DOHH2 (cell line): ENCODE measurements around the gene DHH.

Experiments
- H3F3A ChIP-seq: fragments of 200-600 bp; sonication (generic), shearing (Covaris generic); 2 replicates; pipeline ENCODE4 v1.6.0; 2016; ENCODE audit warnings: antibody characterized with exemption, mild to moderate bottlenecking; ENCODE audit not compliant: control insufficient read depth, insufficient read depth
- H3K27ac ChIP-seq: fragments of 200-600 bp; sonication (generic); 2 replicates; pipeline ENCODE4 v1.5.1; 2014; ENCODE audit warnings: low read depth, mild to moderate bottlenecking, low read length, moderate library complexity
- H3K27me3 ChIP-seq: fragments of 200-600 bp; sonication (generic); 2 replicates; pipeline ENCODE4 v1.6.1; 2014; ENCODE audit warnings: mild to moderate bottlenecking, low read length, mixed read lengths; ENCODE audit not compliant: control insufficient read depth
- H3K36me3 ChIP-seq: fragments of 200-600 bp; sonication (generic); 2 replicates; pipeline ENCODE4 v1.6.1; 2014; ENCODE audit warnings: mild to moderate bottlenecking, low read length, moderate library complexity, mixed read lengths; ENCODE audit not compliant: control insufficient read depth
- H3K4me1 ChIP-seq: fragments of 200-600 bp; sonication (generic); 2 replicates; pipeline ENCODE4 v1.6.1; 2014; ENCODE audit warnings: mild to moderate bottlenecking, low read length, mixed read lengths; ENCODE audit not compliant: control insufficient read depth
- H3K4me2 ChIP-seq: fragments of 200-600 bp; sonication (generic); 2 replicates; pipeline ENCODE4 v1.6.0; 2014; ENCODE audit warnings: mild to moderate bottlenecking, low read length, moderate library complexity
- H3K4me3 ChIP-seq: fragments of 200-600 bp; sonication (generic); 2 replicates; pipeline ENCODE4 v1.5.1; 2014; ENCODE audit warnings: mild to moderate bottlenecking, low read length, mixed read lengths
- H3K79me2 ChIP-seq: fragments of 200-600 bp; sonication (generic); 2 replicates; pipeline ENCODE4 v1.6.1; 2014; ENCODE audit warnings: mild to moderate bottlenecking, low read length, mixed read lengths; ENCODE audit not compliant: control insufficient read depth
- H3K9me2 ChIP-seq: fragments of 200-600 bp; sonication (generic); replicated peaks from 2 replicates; pipeline ENCODE4 v1.6.1; 2014; ENCODE audit warnings: mild to moderate bottlenecking, low read length, mixed read lengths; ENCODE audit not compliant: control insufficient read depth
- H3K9me3 ChIP-seq: fragments of 200-600 bp; sonication (generic); 2 replicates; pipeline ENCODE4 v1.6.1; 2014; ENCODE audit warnings: antibody characterized with exemption, low read length, mixed read lengths; ENCODE audit not compliant: control insufficient read depth, insufficient read depth
- H4K20me1 ChIP-seq: fragments of 200-600 bp; sonication (generic); 2 replicates; pipeline ENCODE4 v1.6.0; 2014; ENCODE audit warnings: low read depth, mild to moderate bottlenecking, antibody characterized with exemption, low read length, moderate library complexity; ENCODE audit not compliant: control insufficient read depth, insufficient read depth
- CTCF ChIP-seq: fragments of 200-600 bp; sonication (generic); IDR thresholded peaks from one replicate; pipeline ENCODE4 v1.5.1; 2014; ENCODE audit warnings: antibody characterized with exemption, mild to moderate bottlenecking, low read depth, low read length; ENCODE audit not compliant: poor library complexity, severe bottlenecking
- EZH2phosphoT487 ChIP-seq: fragments of 200-600 bp; sonication (generic); IDR thresholded peaks from 2 replicates; pipeline ENCODE4 v1.6.1; 2017; ENCODE audit warnings: borderline replicate concordance, mild to moderate bottlenecking, antibody characterized with exemption, low read length, moderate library complexity, mixed read lengths

The DHH gene

GRCh38 chr12:49041881-49042484, 52.6 kb downstream of the DHH start:
- Histone ChIP-seq H3K27ac (no peak overlapping the region), H4K20me1 (0 out of 2 replicates have a peak, but pooled peaks cover 3% of the 10 kb centered on the region), H3K9me3 (no peaks in the 10 kb centered on the region), H3K79me2 (no peaks in the 10 kb centered on the region), H3K4me2 (no peak overlapping the region), H3F3A (no peaks in the 10 kb centered on the region), H3K27me3 (no peaks in the 10 kb centered on the region), H3K4me1 (no peaks in the 10 kb centered on the region), H3K9me2 (no peaks in the 10 kb centered on the region), H3K4me3 (no peak overlapping the region), H3K36me3 (peaks cover 97% of the 10 kb centered on the region)
- TF ChIP-seq CTCF, result no peak
- TF ChIP-seq EZH2phosphoT487, result no peak

GRCh38 chr12:49041036-49041880, 53.3 kb downstream of the DHH start:
- TF ChIP-seq CTCF (no peak), EZH2phosphoT487 (no peak)
- Histone ChIP-seq H3K4me2 (no peak overlapping the region), H4K20me1 (0 out of 2 replicates have a peak, but pooled peaks cover 3% of the 10 kb centered on the region), H3K4me3 (no peak overlapping the region), H3K9me3 (no peaks in the 10 kb centered on the region), H3K4me1 (no peaks in the 10 kb centered on the region), H3K27me3 (no peaks in the 10 kb centered on the region), H3K27ac (no peak overlapping the region), H3F3A (no peaks in the 10 kb centered on the region), H3K79me2 (no peaks in the 10 kb centered on the region), H3K36me3 (peaks cover 96% of the 10 kb centered on the region), H3K9me2 (no peaks in the 10 kb centered on the region)

- Histone ChIP-seq H3K4me1 (no peaks in the 10 kb centered on the region), H3K27ac (no peak overlapping the region), H4K20me1 (0 out of 2 replicates have a peak, but pooled peaks cover 3% of the 10 kb centered on the region), H3K36me3 (peaks cover 95% of the 10 kb centered on the region), H3K9me2 (no peaks in the 10 kb centered on the region), H3K4me2 (no peak overlapping the region), H3K79me2 (no peaks in the 10 kb centered on the region), H3K9me3 (no peaks in the 10 kb centered on the region), H3K4me3 (no peak overlapping the region), H3F3A (no peaks in the 10 kb centered on the region), H3K27me3 (no peaks in the 10 kb centered on the region)
- no peak for TF ChIP-seq EZH2phosphoT487
- no peak for TF ChIP-seq CTCF
These were observed 54.2 kb downstream of the DHH start for GRCh38 chr12:49040364-49040855.
